ENCODE measurements around the gene ADD3. TPM values are rescaled to one million over a fixed set of nuclear protein-coding genes. Genes with fewer than 3 reads are reported as not detected.

Gene ADD3
- total and polyA plus RNA-seq, 2 of the 13 experiments (the other 11 are each of a cell fraction or from before 2014, with no cell fraction given): 44.7 to 57.5 TPM

GRCh38 chr10:110115784-110116520, 108.2 kb downstream of the ADD3 start:
- CTCF ChIA-PET (ENCODE audit: low intra/inter-chr PET ratio, low total read pairs): no interaction called here

More at GRCh38 chr10:110115784-110116520, 108.2 kb downstream of the ADD3 start:
- BruUV-seq (replicated peaks): no TSS peak
- peaks cover 4 to 35% of the 10 kb centered on the region in 2 experiments for H3K36me3 ChIP-seq (replicated peaks in 1 of 2; ENCODE audit: control insufficient read depth in 1 of 2, insufficient read depth in 2 of 2, low read length in 2 of 2)
- no peaks in the 10 kb centered on the region for H3K79me2 ChIP-seq (ENCODE audit: insufficient read depth, low read length)
- H3K4me1 ChIP-seq (ENCODE audit: insufficient read depth, low read length): no peaks in the 10 kb centered on the region
- H3K9me3 ChIP-seq (ENCODE audit: low read length): no peaks in the 10 kb centered on the region
- no peak overlapping the region for H3K27ac ChIP-seq (ENCODE audit: extremely low read length, insufficient read depth, low read length)
- no peak overlapping the region for H3K4me3 ChIP-seq (replicated peaks in 1 of 3; ENCODE audit: insufficient read depth in 1 of 3, low read depth in 2 of 3, low read length in 3 of 3)
- over 99% methylated on average over 4 of the region's 4 CpGs for WGBS (ENCODE audit: low lambda C conversion rate)
- in situ Hi-C loops (cut with HindIII; ENCODE audit: extremely low pct_ligation_motif_present, low pct_unique_long_range_greater_than_20kb) (no loop called here), intact Hi-C loops (cut with micrococcal nuclease; ENCODE audit: unreplicated experiment) (loop anchor here (10.0 kb wide), 1 partner anchor 151 kb away; no protein-coding TSS in a partner anchor)
- H2AFZ ChIP-seq (ENCODE audit: low read length): no peak overlapping the region
- DNase-seq (ENCODE audit: low spot score) (no peak), ATAC-seq (no peak), FAIRE-seq (no peak)
- no peaks in the 10 kb centered on the region for H4K20me1 ChIP-seq (ENCODE audit: insufficient read depth, low read length)
- no peak overlapping the region for H3K4me2 ChIP-seq (ENCODE audit: low read depth, low read length)
- H3K9ac ChIP-seq (ENCODE audit: insufficient read depth, low read depth, low read length): no peak overlapping the region
- POLR2A ChIA-PET: no interaction called here
- TF ChIP-seq ZNF644 (CRISPR knock-in tag; IDR thresholded peaks at IDR 0.05; ENCODE audit: low read depth) (no peak), ZNF30 (CRISPR knock-in tag; IDR thresholded peaks at IDR 0.05) (no peak), MAFG (CRISPR knock-in tag; IDR thresholded peaks at IDR 0.05) (no peak), THYN1 (CRISPR knock-in tag; IDR thresholded peaks at IDR 0.05; ENCODE audit: borderline replicate concordance, low read depth) (no peak), POLR2AphosphoS5 (IDR thresholded peaks at IDR 0.05; ENCODE audit: low read depth, low read length) (no peak), KDM1A (CRISPR knock-in tag; IDR thresholded peaks at IDR 0.05) (no peak), HMGA1 (CRISPR knock-in tag; conservative IDR thresholded peaks at IDR 0.05) (no peak), ZSCAN25 (CRISPR knock-in tag; IDR thresholded peaks at IDR 0.05) (no peak), HOXA5 (CRISPR knock-in tag; IDR thresholded peaks at IDR 0.05) (no peak), KAT2B (IDR thresholded peaks at IDR 0.05; ENCODE audit: borderline replicate concordance, low read depth, low read length) (no peak), SSRP1 (CRISPR knock-in tag; IDR thresholded peaks at IDR 0.05) (no peak), ARNT2 (CRISPR knock-in tag; IDR thresholded peaks at IDR 0.05; ENCODE audit: low read depth) (no peak), MTA3 (CRISPR knock-in tag; IDR thresholded peaks at IDR 0.05) (no peak), ZSCAN20 (CRISPR knock-in tag; IDR thresholded peaks at IDR 0.05; ENCODE audit: borderline replicate concordance) (no peak), SNRNP70 (IDR thresholded peaks at IDR 0.05; ENCODE audit: low read depth, low read length) (no peak), ZNF460 (CRISPR knock-in tag; IDR thresholded peaks at IDR 0.05; ENCODE audit: borderline replicate concordance) (no peak), TBL1XR1 (IDR thresholded peaks at IDR 0.05; ENCODE audit: borderline replicate concordance, low read length, partially characterized antibody) (no peak), ZNF281 (CRISPR knock-in tag; IDR thresholded peaks at IDR 0.05; ENCODE audit: borderline replicate concordance) (no peak)
- H3K27me3 ChIP-seq (ENCODE audit: control insufficient read depth in 1 of 2, insufficient read depth in 2 of 2, low read length in 2 of 2): no peaks in the 10 kb centered on the region

All from HepG2 (cell line).